SK-N-SH (cell line): ENCODE results near the gene RAMP1. TPM values are rescaled to one million over a fixed set of nuclear protein-coding genes. Genes with fewer than 3 reads are reported as not detected.

Experiments
- CTCF ChIA-PET: fragments of 300-600, 350-600 bp; formaldehyde crosslinking; extraction: SDS; loops from one replicate; lab custom pipeline; 2021; lab: Yijun Ruan, JAX
- POLR2A ChIA-PET: fragments of 350-600 bp; sonication (Branson Sonifier 250); formaldehyde crosslinking; extraction: SDS; loops from one replicate; lab custom pipeline; 2020; ENCODE audit warnings: antibody characterized with exemption, inconsistent platforms; lab: Yijun Ruan, JAX
- DNase-seq: peaks from one replicate; pipeline ENCODE4 v3.0.0; 2012
- H2AFZ ChIP-seq: fragments of 200-600 bp; sonication (generic); 2 replicates; pipeline ENCODE4 v1.8.1; 2016; ENCODE audit warnings: antibody characterized with exemption, mild to moderate bottlenecking, low read depth
- H3F3A ChIP-seq: fragments of 200-600 bp; sonication (generic); replicated peaks from 2 replicates; pipeline ENCODE3; 2016; ENCODE audit warnings: antibody characterized with exemption, mild to moderate bottlenecking; ENCODE audit not compliant: insufficient read depth
- H3K27ac ChIP-seq, 2 experiments: fragments of 200-500 bp in 1 of 2; fragments of 200-600 bp in 1 of 2; sonication (Bioruptor generic) in 1 of 2; sonication (generic), shearing (Covaris generic) in 1 of 2; 2 replicates each; pipeline versions ENCODE4 v1.5.1 to v1.6.1; 2014 to 2016; ENCODE audit warnings: low read depth in 2 of 2, inconsistent platforms in 1 of 2, low read length in 1 of 2, mild to moderate bottlenecking in 1 of 2, mixed read lengths in 1 of 2
- H3K27me3 ChIP-seq: fragments of 200-600 bp; sonication (generic), shearing (Covaris generic); 2 replicates; pipeline ENCODE4 v1.6.1; 2016; ENCODE audit warnings: mixed run types; ENCODE audit not compliant: insufficient read depth
- H3K36me3 ChIP-seq, 2 experiments: fragments of 200-500 bp in 1 of 2; fragments of 200-600 bp in 1 of 2; sonication (Bioruptor generic) in 1 of 2; sonication (generic) in 1 of 2; replicated peaks in 1 of 2; 2 replicates each; pipeline versions ENCODE3 to v1.5.1; 2014 to 2016; ENCODE audit warnings: low read length in 1 of 2, mild to moderate bottlenecking in 1 of 2; ENCODE audit not compliant: insufficient read depth in 2 of 2, control insufficient read depth in 1 of 2
- H3K4me1 ChIP-seq, 2 experiments: fragments of 200-500 bp in 1 of 2; fragments of 200-600 bp in 1 of 2; sonication (Bioruptor generic) in 1 of 2; sonication (generic), shearing (Covaris generic) in 1 of 2; 2 replicates each; pipeline versions ENCODE4 v1.5.1 to v1.6.1; 2014 to 2016; ENCODE audit warnings: low read depth in 1 of 2, low read length in 1 of 2, mixed run types in 1 of 2; ENCODE audit not compliant: insufficient read depth in 2 of 2, control insufficient read depth in 1 of 2
- H3K4me2 ChIP-seq: fragments of 200-600 bp; sonication (generic), shearing (Covaris generic); 2 replicates; pipeline ENCODE4 v1.6.1; 2017; ENCODE audit warnings: mixed run types
- H3K4me3 ChIP-seq, 2 experiments: fragments of 200-500 bp in 1 of 2; fragments of 200-600 bp in 1 of 2; sonication (Bioruptor generic) in 1 of 2; sonication (generic), shearing (Covaris generic) in 1 of 2; 2 replicates each; pipeline versions ENCODE4 v1.5.1 to v1.8.1; 2014 to 2016; ENCODE audit warnings: low read depth in 2 of 2, inconsistent platforms in 1 of 2, low read length in 1 of 2, mild to moderate bottlenecking in 1 of 2, mixed read lengths in 1 of 2, moderate library complexity in 1 of 2
- H3K79me2 ChIP-seq: fragments of 200-600 bp; sonication (generic); 2 replicates; pipeline ENCODE4 v1.8.1; 2017; ENCODE audit warnings: mild to moderate bottlenecking; ENCODE audit not compliant: insufficient read depth
- H3K9ac ChIP-seq: fragments of 200-600 bp; sonication (generic); 2 replicates; pipeline ENCODE4 v1.6.1; 2017; ENCODE audit warnings: mixed run types
- H3K9me2 ChIP-seq: fragments of 200-600 bp; sonication (generic); 2 replicates; pipeline ENCODE4 v1.6.1; 2017; ENCODE audit warnings: mixed run types
- H3K9me3 ChIP-seq: fragments of 200-600 bp; sonication (generic); 2 replicates; pipeline ENCODE4 v1.6.1; 2017; ENCODE audit warnings: mixed run types, mild to moderate bottlenecking, moderate library complexity
- H4K20me1 ChIP-seq: fragments of 200-600 bp; sonication (generic); 2 replicates; pipeline ENCODE4 v1.6.1; 2017; ENCODE audit warnings: mild to moderate bottlenecking, mixed run types; ENCODE audit not compliant: insufficient read depth
- CHD2 ChIP-seq: fragments of 150-350 bp; IDR thresholded peaks from 2 replicates; pipeline ENCODE4 v1.6.1; 2018; ENCODE audit warnings: low read length; ENCODE audit not compliant: partially characterized antibody
- EZH2phosphoT487 ChIP-seq: fragments of 200-600 bp; sonication (generic); IDR thresholded peaks from 2 replicates; pipeline ENCODE4 v1.6.1; 2017; ENCODE audit warnings: low read depth, mixed run types, mild to moderate bottlenecking, antibody characterized with exemption, moderate library complexity, borderline replicate concordance
- FOSL2 ChIP-seq: IDR thresholded peaks from 2 replicates; pipeline ENCODE4 v1.4.0; 2012; ENCODE audit warnings: low read depth, mild to moderate bottlenecking, moderate library complexity, borderline replicate concordance
- FOXM1 ChIP-seq: IDR thresholded peaks from 2 replicates; pipeline ENCODE4 v1.4.0; 2012; ENCODE audit warnings: low read depth, mild to moderate bottlenecking
- GATA2 ChIP-seq: sonication (generic); formaldehyde crosslinking; IDR thresholded peaks from 2 replicates; pipeline ENCODE4 v1.5.0; 2020; ENCODE audit warnings: mild to moderate bottlenecking, missing genetic modification reagents
- MEF2A ChIP-seq: IDR thresholded peaks from 2 replicates; pipeline ENCODE4 v1.4.0; 2012; ENCODE audit warnings: low read depth, borderline replicate concordance
- MXI1 ChIP-seq: IDR thresholded peaks from 2 replicates; pipeline ENCODE4 v1.6.1; 2012; ENCODE audit warnings: mild to moderate bottlenecking, low read depth, low read length, improper control_type of control experiment
- NRF1 ChIP-seq: IDR thresholded peaks from 2 replicates; pipeline ENCODE4 v1.6.1; 2012; ENCODE audit warnings: low read depth, mild to moderate bottlenecking, low read length
- RCOR1 ChIP-seq: fragments of 150-350 bp; IDR thresholded peaks from 2 replicates; pipeline ENCODE4 v1.6.1; 2017; ENCODE audit warnings: antibody characterized with exemption, low read length
- RFX5 ChIP-seq: IDR thresholded peaks from 2 replicates; pipeline ENCODE4 v1.6.1; 2012; ENCODE audit warnings: mild to moderate bottlenecking, improper control_type of control experiment, low read length
- RXRA ChIP-seq: IDR thresholded peaks from 2 replicates; pipeline ENCODE4 v1.4.0; 2012; ENCODE audit warnings: low read depth, mild to moderate bottlenecking, borderline replicate concordance
- SIN3A ChIP-seq: IDR thresholded peaks from 2 replicates; pipeline ENCODE4 v1.6.1; 2012; ENCODE audit warnings: low read depth, mild to moderate bottlenecking, low read length, moderate library complexity, borderline replicate concordance
- SMC3 ChIP-seq: IDR thresholded peaks from 2 replicates; pipeline ENCODE4 v1.6.1; 2012; ENCODE audit warnings: low read depth, low read length, improper control_type of control experiment
- TAF1 ChIP-seq: IDR thresholded peaks from 2 replicates; pipeline ENCODE4 v1.6.1; 2012; ENCODE audit warnings: low read depth, mild to moderate bottlenecking, low read length, moderate library complexity, borderline replicate concordance
- TCF12 ChIP-seq: IDR thresholded peaks from 2 replicates; pipeline ENCODE4 v1.4.0; 2012
- TEAD4 ChIP-seq: IDR thresholded peaks from 2 replicates; pipeline ENCODE4 v1.4.0; 2012; ENCODE audit warnings: mild to moderate bottlenecking, borderline replicate concordance; ENCODE audit not compliant: insufficient read depth
- YY1 ChIP-seq: IDR thresholded peaks from 2 replicates; pipeline ENCODE4 v1.4.0; 2012; ENCODE audit warnings: low read depth, mild to moderate bottlenecking
- WGBS: methylation state at CpG from one replicate; pipeline ENCODE4 v1.1.6; 2017; ENCODE audit warnings: low lambda C conversion rate; 5-methylcytosine and 5-hydroxymethylcytosine counted together
- polyA plus RNA-seq, 3 experiments: library from polyadenylated mRNA; depleted of rRNA; stranded (reverse); fragments of >200 nt; gene quantifications; 2 replicates each; pipeline ENCODE4 v1.2.3, GENCODE V29; 2012
- TF ChIP-seq, protein P1 (sequence below): IDR thresholded peaks from 2 replicates; pipeline ENCODE4 v1.4.0; 2012; ENCODE audit warnings: low read depth, borderline replicate concordance
- TF ChIP-seq, protein P2 (sequence below): fragments of 150-350 bp; IDR thresholded peaks from 2 replicates; pipeline ENCODE4 v1.6.1; 2017; ENCODE audit warnings: antibody characterized with exemption, low read length, low read depth, borderline replicate concordance
- TF ChIP-seq, protein P3 (sequence below): IDR thresholded peaks from 2 replicates; pipeline ENCODE4 v1.4.0; 2012; ENCODE audit warnings: low read depth, borderline replicate concordance
- TF ChIP-seq, protein P4 (sequence below): IDR thresholded peaks from 2 replicates; pipeline ENCODE4; 2012
- TF ChIP-seq, protein P5 (sequence below): IDR thresholded peaks from 2 replicates; pipeline ENCODE4 v1.6.1; 2012; ENCODE audit warnings: mild to moderate bottlenecking, low read depth, low read length, moderate library complexity
- TF ChIP-seq, protein P6 (sequence below): fragments of 150-350 bp; IDR thresholded peaks from 2 replicates; pipeline ENCODE4 v1.6.1; 2016; ENCODE audit warnings: mild to moderate bottlenecking, low read depth, low read length

The RAMP1 gene
- polyA plus RNA-seq, 1 of the 3 experiments (the other 2 are of a cell fraction), result 27.9 TPM

DNA sequence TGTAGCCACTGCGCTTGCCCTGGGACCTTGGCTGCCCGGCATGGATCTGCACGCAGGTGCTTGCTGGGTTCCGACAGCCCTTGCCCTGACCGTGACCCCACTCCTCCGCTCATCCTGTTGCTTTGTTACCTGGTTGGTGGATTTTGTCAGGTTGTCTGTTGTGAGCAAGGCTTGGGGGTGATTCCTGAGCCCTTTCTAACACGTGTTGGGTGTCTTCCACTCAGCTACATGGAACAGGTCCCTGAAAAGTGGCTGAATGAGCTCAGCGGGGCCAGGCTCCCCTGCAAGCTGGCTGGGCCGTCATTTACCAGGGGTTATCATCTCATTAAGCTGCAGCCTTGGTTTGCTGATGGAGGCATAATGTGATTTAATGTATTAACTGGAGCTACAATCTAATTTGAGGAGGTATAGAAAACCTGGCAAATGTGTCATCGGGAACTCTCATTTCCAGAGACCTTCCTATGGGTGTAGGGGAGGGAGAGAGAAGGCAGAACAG lies 24.6 kb downstream of the RAMP1 start:
- no peaks in the 10 kb centered on the region for H3F3A ChIP-seq
- ChIA-PET CTCF (interaction anchor here (0.8 to 7.4 kb wide), 8 partner anchors 8 to 211 kb away, joined by 3 to 58 read pairs (median 8); no protein-coding TSS in a partner anchor), POLR2A (interaction anchor here (0.8 to 4.9 kb wide), 6 partner anchors 9 to 39 kb away, joined by 3 to 24 read pairs (median 8); no protein-coding TSS in a partner anchor)
- no peaks in the 10 kb centered on the region for H3K27me3 ChIP-seq
- WGBS, result 80% methylated on average over 10 of the region's 10 CpGs
- no peak overlapping the region for H3K4me2 ChIP-seq
- H3K36me3 ChIP-seq, result peaks cover 0 to 2% of the 10 kb centered on the region in 2 experiments
- DNase-seq, result peak; percentile 91
- H3K9ac ChIP-seq, result no peak overlapping the region
- H3K27ac ChIP-seq, result peak overlapping the region in 1 of 2 experiments; percentile 99; a peak in 2 of 4 replicates
- no peak overlapping the region for H3K4me3 ChIP-seq
- no peaks in the 10 kb centered on the region for H4K20me1 ChIP-seq
- H3K9me3 ChIP-seq, result no peaks in the 10 kb centered on the region
- peaks cover 0 to 63% of the 10 kb centered on the region in 2 experiments; a peak in 1 of 4 replicates for H3K4me1 ChIP-seq
- H3K9me2 ChIP-seq, result no peaks in the 10 kb centered on the region
- H2AFZ ChIP-seq, result no peak overlapping the region
- H3K79me2 ChIP-seq, result no peaks in the 10 kb centered on the region
- TF ChIP-seq RXRA (no peak), SIN3A (no peak), MEF2A (no peak), FOXM1 (no peak), RCOR1 (peak; percentile 94), NRF1 (no peak), EZH2phosphoT487 (no peak), CHD2 (peak; percentile 86), RFX5 (0 out of 2 replicates have a peak, but pooled peaks have one; percentile 9), TEAD4 (0 out of 2 replicates have a peak, but pooled peaks have one; percentile 27), YY1 (no peak), TAF1 (no peak), SMC3 (peak; percentile 11; the same call in 1 of the 2 replicates), MXI1 (peak; percentile 93), FOSL2 (no peak), TCF12 (peak; percentile 28; the same call in 1 of the 2 replicates), GATA2 (peak; percentile 96)
- TF ChIP-seq, protein P1, sequence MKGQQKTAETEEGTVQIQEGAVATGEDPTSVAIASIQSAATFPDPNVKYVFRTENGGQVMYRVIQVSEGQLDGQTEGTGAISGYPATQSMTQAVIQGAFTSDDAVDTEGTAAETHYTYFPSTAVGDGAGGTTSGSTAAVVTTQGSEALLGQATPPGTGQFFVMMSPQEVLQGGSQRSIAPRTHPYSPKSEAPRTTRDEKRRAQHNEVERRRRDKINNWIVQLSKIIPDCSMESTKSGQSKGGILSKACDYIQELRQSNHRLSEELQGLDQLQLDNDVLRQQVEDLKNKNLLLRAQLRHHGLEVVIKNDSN, result no peak
- TF ChIP-seq, protein P2, sequence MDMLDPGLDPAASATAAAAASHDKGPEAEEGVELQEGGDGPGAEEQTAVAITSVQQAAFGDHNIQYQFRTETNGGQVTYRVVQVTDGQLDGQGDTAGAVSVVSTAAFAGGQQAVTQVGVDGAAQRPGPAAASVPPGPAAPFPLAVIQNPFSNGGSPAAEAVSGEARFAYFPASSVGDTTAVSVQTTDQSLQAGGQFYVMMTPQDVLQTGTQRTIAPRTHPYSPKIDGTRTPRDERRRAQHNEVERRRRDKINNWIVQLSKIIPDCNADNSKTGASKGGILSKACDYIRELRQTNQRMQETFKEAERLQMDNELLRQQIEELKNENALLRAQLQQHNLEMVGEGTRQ, result no peak; the same call in 1 of the 2 replicates
- TF ChIP-seq, protein P3, sequence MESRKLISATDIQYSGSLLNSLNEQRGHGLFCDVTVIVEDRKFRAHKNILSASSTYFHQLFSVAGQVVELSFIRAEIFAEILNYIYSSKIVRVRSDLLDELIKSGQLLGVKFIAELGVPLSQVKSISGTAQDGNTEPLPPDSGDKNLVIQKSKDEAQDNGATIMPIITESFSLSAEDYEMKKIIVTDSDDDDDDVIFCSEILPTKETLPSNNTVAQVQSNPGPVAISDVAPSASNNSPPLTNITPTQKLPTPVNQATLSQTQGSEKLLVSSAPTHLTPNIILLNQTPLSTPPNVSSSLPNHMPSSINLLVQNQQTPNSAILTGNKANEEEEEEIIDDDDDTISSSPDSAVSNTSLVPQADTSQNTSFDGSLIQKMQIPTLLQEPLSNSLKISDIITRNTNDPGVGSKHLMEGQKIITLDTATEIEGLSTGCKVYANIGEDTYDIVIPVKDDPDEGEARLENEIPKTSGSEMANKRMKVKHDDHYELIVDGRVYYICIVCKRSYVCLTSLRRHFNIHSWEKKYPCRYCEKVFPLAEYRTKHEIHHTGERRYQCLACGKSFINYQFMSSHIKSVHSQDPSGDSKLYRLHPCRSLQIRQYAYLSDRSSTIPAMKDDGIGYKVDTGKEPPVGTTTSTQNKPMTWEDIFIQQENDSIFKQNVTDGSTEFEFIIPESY, result no peak
- TF ChIP-seq, protein P4, sequence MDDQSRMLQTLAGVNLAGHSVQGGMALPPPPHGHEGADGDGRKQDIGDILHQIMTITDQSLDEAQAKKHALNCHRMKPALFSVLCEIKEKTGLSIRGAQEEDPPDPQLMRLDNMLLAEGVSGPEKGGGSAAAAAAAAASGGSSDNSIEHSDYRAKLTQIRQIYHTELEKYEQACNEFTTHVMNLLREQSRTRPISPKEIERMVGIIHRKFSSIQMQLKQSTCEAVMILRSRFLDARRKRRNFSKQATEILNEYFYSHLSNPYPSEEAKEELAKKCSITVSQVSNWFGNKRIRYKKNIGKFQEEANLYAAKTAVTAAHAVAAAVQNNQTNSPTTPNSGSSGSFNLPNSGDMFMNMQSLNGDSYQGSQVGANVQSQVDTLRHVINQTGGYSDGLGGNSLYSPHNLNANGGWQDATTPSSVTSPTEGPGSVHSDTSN, result no peak
- TF ChIP-seq, protein P5, sequence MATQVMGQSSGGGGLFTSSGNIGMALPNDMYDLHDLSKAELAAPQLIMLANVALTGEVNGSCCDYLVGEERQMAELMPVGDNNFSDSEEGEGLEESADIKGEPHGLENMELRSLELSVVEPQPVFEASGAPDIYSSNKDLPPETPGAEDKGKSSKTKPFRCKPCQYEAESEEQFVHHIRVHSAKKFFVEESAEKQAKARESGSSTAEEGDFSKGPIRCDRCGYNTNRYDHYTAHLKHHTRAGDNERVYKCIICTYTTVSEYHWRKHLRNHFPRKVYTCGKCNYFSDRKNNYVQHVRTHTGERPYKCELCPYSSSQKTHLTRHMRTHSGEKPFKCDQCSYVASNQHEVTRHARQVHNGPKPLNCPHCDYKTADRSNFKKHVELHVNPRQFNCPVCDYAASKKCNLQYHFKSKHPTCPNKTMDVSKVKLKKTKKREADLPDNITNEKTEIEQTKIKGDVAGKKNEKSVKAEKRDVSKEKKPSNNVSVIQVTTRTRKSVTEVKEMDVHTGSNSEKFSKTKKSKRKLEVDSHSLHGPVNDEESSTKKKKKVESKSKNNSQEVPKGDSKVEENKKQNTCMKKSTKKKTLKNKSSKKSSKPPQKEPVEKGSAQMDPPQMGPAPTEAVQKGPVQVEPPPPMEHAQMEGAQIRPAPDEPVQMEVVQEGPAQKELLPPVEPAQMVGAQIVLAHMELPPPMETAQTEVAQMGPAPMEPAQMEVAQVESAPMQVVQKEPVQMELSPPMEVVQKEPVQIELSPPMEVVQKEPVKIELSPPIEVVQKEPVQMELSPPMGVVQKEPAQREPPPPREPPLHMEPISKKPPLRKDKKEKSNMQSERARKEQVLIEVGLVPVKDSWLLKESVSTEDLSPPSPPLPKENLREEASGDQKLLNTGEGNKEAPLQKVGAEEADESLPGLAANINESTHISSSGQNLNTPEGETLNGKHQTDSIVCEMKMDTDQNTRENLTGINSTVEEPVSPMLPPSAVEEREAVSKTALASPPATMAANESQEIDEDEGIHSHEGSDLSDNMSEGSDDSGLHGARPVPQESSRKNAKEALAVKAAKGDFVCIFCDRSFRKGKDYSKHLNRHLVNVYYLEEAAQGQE, result no peak
- TF ChIP-seq, protein P6, sequence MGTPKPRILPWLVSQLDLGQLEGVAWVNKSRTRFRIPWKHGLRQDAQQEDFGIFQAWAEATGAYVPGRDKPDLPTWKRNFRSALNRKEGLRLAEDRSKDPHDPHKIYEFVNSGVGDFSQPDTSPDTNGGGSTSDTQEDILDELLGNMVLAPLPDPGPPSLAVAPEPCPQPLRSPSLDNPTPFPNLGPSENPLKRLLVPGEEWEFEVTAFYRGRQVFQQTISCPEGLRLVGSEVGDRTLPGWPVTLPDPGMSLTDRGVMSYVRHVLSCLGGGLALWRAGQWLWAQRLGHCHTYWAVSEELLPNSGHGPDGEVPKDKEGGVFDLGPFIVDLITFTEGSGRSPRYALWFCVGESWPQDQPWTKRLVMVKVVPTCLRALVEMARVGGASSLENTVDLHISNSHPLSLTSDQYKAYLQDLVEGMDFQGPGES, result no peak
